ENCODE measurements around the gene C14orf132.

Gene C14orf132

DNA sequence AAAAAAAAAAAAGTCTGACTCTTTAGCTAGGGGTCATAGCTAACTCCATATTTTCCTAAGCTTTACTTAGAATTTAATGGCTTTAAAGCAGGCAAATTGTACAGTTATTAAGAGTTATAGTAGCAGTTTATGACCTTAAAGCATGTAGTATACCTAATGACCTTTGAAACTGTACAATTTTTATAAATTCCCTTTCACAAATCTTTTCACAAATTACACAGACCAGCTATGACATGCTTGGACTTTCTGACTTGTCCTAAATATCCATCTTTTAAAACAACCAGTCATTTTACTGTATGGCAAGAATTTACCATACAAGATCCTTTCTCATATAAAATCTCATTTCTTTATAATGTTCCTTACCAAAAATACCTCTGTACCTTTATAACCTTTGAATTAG, 74.8 kb downstream of the C14orf132 start:
- H3K27me3 ChIP-seq (ENCODE audit: insufficient read depth, low read length) = no peaks in the 10 kb centered on the region; the same call in 1 of the 2 replicates
- H3K4me3 ChIP-seq (ENCODE audit: low read depth, low read length, poor library complexity, severe bottlenecking) = no peak overlapping the region
- H3K9ac ChIP-seq (ENCODE audit: low read length) = no peak overlapping the region
- no peak overlapping the region for H2AFZ ChIP-seq (ENCODE audit: low read length)
- H3K27ac ChIP-seq (ENCODE audit: low read depth, low read length, poor library complexity, severe bottlenecking) = no peak overlapping the region
- 0 out of 2 replicates have a peak, but pooled peaks cover 3% of the 10 kb centered on the region for H3K9me3 ChIP-seq (ENCODE audit: low read length)
- H3K79me2 ChIP-seq (ENCODE audit: insufficient read depth, low read length) = no peaks in the 10 kb centered on the region
- no peaks in the 10 kb centered on the region for H3K4me1 ChIP-seq (ENCODE audit: insufficient read depth, low read length, severe bottlenecking)
- no peaks in the 10 kb centered on the region; the same call in 1 of the 2 replicates for H3K36me3 ChIP-seq (ENCODE audit: insufficient read depth, low read length)
- H3F3A ChIP-seq (ENCODE audit: insufficient read depth, low read length) = no peaks in the 10 kb centered on the region
- H4K20me1 ChIP-seq (ENCODE audit: insufficient read depth, low read length) = no peaks in the 10 kb centered on the region
- H3K9me2 ChIP-seq (ENCODE audit: low read depth, low read length) = no peaks in the 10 kb centered on the region
- TF ChIP-seq CTCF (IDR thresholded peaks at IDR 0.05; ENCODE audit: low read length) (no peak), EZH2 (IDR thresholded peaks at IDR 0.05; ENCODE audit: borderline replicate concordance, low read length) (no peak)
- no peak overlapping the region for H3K4me2 ChIP-seq (ENCODE audit: low read length)

DNA sequence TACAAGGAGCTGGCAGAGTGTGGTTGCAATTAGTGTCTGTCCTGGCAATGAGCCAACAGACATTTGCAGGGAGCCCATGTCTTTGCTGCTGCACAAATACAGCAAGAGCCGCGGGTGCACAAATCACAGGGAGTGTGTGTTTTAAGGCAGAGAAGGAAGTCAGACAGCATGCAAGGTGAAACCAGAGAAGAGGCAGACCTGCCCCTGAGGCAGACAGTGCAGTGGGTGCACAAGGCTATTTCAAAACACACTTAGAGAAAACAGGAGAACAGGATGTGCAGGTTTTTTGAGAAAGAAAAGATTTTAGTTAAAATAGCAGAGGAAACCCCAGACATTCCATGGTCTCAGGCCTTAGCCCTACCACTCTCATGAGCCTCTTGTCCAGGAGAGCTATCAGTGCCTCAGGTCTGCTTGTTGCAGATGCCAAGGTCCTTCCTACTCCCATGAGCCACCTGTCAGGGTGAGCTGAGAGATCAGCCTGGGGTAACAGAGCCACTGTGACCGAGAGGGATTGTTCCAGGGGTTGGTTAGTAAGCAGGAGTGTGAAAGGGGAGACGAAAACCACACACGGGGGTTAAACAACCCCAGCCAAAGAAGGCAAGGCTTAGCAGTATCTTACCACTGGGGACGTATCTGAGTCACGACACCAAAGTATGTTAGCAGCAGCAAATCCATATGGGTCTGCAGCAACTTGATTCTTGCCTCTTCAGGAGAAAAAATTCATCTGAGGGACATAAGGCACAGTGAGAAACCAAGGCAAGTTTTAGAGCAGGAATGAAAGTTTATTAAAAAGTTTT, 78.1 kb downstream of the C14orf132 start:
- Histone ChIP-seq H3K9me3 (ENCODE audit: low read length) (0 out of 2 replicates have a peak, but pooled peaks cover 3% of the 10 kb centered on the region), H3K9ac (ENCODE audit: low read length) (no peak overlapping the region), H3K4me3 (ENCODE audit: low read depth, low read length, poor library complexity, severe bottlenecking) (no peak overlapping the region), H3K4me2 (ENCODE audit: low read length) (no peak overlapping the region), H3K9me2 (ENCODE audit: low read depth, low read length) (no peaks in the 10 kb centered on the region), H4K20me1 (ENCODE audit: insufficient read depth, low read length) (no peaks in the 10 kb centered on the region), H3K27ac (ENCODE audit: low read depth, low read length, poor library complexity, severe bottlenecking) (no peak overlapping the region), H3K4me1 (ENCODE audit: insufficient read depth, low read length, severe bottlenecking) (no peaks in the 10 kb centered on the region), H3F3A (ENCODE audit: insufficient read depth, low read length) (no peaks in the 10 kb centered on the region), H3K36me3 (ENCODE audit: insufficient read depth, low read length) (no peaks in the 10 kb centered on the region; the same call in 1 of the 2 replicates), H3K27me3 (ENCODE audit: insufficient read depth, low read length) (no peaks in the 10 kb centered on the region; the same call in 1 of the 2 replicates), H2AFZ (ENCODE audit: low read length) (no peak overlapping the region), H3K79me2 (ENCODE audit: insufficient read depth, low read length) (no peaks in the 10 kb centered on the region)
- TF ChIP-seq CTCF (IDR thresholded peaks at IDR 0.05; ENCODE audit: low read length) = no peak
- TF ChIP-seq EZH2 (IDR thresholded peaks at IDR 0.05; ENCODE audit: borderline replicate concordance, low read length) = no peak

- 0 out of 2 replicates have a peak, but pooled peaks cover 3% of the 10 kb centered on the region for H3K9me3 ChIP-seq (ENCODE audit: low read length)
- H3F3A ChIP-seq (ENCODE audit: insufficient read depth, low read length) = no peaks in the 10 kb centered on the region
- H3K4me1 ChIP-seq (ENCODE audit: insufficient read depth, low read length, severe bottlenecking) = no peaks in the 10 kb centered on the region
- no peak overlapping the region for H2AFZ ChIP-seq (ENCODE audit: low read length)
- no peak overlapping the region for H3K9ac ChIP-seq (ENCODE audit: low read length)
- H3K27me3 ChIP-seq (ENCODE audit: insufficient read depth, low read length) = no peaks in the 10 kb centered on the region; the same call in 1 of the 2 replicates
- H3K36me3 ChIP-seq (ENCODE audit: insufficient read depth, low read length) = no peaks in the 10 kb centered on the region; the same call in 1 of the 2 replicates
- H3K9me2 ChIP-seq (ENCODE audit: low read depth, low read length) = no peaks in the 10 kb centered on the region
- TF ChIP-seq EZH2 (IDR thresholded peaks at IDR 0.05; ENCODE audit: borderline replicate concordance, low read length) (no peak), CTCF (IDR thresholded peaks at IDR 0.05; ENCODE audit: low read length) (no peak)
- H4K20me1 ChIP-seq (ENCODE audit: insufficient read depth, low read length) = no peaks in the 10 kb centered on the region
- no peaks in the 10 kb centered on the region for H3K79me2 ChIP-seq (ENCODE audit: insufficient read depth, low read length)
- no peak overlapping the region for H3K4me3 ChIP-seq (ENCODE audit: low read depth, low read length, poor library complexity, severe bottlenecking)
- no peak overlapping the region for H3K27ac ChIP-seq (ENCODE audit: low read depth, low read length, poor library complexity, severe bottlenecking)
- H3K4me2 ChIP-seq (ENCODE audit: low read length) = no peak overlapping the region
These were observed 78.8 kb downstream of the C14orf132 start for GRCh38 chr14:96117960-96118359.
